Measurements from ENCODE around the gene CALB2.
"Not testable (repeated sequence)": the region's sequence is repeated elsewhere in the genome, so short reads cannot be mapped to it uniquely, and the experiment has no call there.

CALB2 gene

GRCh38 chr16:71352963-71353460 lies 5.5 kb upstream of the CALB2 start:
- no peak for DNase-seq (ENCODE audit: low read depth)

GRCh38 chr16:71353736-71354135 lies 4.8 kb upstream of the CALB2 start:
- no peak for DNase-seq (ENCODE audit: low read depth)

DNA sequence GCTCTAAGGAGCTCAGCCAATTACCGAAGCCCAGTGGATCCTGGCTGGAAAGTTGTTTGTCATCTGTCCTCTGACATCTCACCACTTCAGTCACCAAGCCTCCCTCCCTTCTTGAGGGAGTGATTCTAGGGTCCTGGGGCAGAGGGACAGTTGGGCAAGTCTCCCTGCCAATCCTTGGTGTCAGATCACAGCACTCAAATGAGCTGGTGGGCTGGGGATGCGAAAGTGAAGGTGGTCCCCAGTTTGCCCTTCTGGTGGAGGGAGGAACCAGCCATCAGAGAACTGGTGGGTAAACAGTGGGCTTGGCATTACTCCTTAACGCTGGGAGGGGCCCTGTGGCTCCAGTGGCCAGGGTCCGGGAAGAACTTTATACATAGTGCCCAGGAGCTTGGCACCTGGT lies 4.4 kb upstream of the CALB2 start:
- DNase-seq (ENCODE audit: low read depth): no peak

GRCh38 chr16:71356051-71356740 lies 2.3 kb upstream of the CALB2 start:
- DNase-seq (ENCODE audit: low read depth): no peak

DNA sequence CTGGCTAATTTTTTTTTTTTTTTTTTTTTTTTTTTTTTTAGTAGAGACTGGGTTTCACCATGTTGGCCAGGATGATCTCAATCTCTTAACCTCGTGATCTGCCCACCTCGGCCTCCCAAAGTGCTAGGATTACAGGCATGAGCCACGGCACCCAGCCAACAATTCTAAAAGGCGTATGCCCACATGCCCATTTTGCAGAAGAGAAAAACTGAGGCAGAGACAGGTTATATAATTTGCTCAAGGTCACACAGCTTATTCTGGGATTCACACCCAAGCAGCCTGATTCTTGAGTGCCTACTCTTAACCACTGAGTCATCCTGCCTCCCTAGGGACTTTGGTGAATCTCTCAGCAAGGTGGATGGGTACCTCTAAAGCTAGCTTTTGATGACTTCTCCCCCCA lies 1.6 kb upstream of the CALB2 start:
- DNase-seq (ENCODE audit: low read depth): not testable (repeated sequence)

- DNase-seq (ENCODE audit: low read depth): no peak
These were observed 842 bp upstream of the CALB2 start for GRCh38 chr16:71357681-71358080.

DNA sequence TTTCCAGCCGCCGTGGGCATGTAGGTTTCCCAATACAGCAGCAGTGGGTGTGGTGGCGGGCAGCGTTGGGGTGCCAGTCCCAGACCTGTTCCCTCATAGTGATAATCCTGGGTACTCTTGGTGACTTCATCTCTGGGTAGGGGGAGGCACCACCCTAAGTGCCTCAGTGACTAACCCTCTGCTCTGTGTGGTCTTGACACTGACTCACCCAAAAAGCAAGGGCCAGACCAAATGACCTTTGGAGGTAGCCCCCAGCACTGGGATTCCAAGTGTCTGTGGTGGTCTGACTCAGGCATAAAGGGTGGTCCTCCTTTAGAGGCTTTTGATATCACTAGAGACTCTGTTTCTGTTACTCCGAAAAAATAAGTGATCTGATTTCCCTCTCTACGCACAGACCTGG lies 908 bp downstream of the CALB2 start:
- DNase-seq (ENCODE audit: low read depth): no peak

- DNase-seq (ENCODE audit: low read depth): peak; percentile 72
These were observed 1.9 kb downstream of the CALB2 start for GRCh38 chr16:71360378-71360777.

DNA sequence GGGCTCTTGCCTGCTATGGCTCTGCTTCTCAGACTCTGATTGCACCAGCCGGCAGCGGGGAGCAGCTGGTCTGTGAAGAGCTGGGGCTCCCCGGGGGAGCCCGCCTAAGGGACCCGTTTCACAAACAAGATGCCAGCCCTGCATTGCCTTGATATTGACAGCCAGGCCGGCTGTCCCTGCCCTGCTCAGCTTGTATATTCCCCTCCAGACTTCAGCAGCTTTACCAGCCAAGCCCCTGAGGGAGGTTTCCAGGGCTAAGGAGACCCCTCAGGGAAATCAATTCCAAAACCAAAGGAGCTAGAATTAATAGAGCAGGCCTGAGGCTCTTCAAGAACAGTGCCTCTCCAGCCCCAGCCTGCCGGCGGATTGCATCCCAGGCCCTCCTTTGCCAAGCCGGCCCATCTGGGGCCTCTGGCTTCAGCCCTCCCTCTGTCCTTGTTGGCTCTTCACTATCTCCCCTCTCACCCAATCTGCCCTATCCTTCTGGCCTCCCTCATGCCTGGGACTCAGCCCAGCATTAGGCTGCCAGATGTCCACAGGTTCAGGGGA lies 5.7 kb downstream of the CALB2 start:
- no peak for DNase-seq (ENCODE audit: low read depth)

- DNase-seq (ENCODE audit: low read depth): no peak
These were observed 6.5 kb downstream of the CALB2 start for GRCh38 chr16:71365021-71365420.

DNA sequence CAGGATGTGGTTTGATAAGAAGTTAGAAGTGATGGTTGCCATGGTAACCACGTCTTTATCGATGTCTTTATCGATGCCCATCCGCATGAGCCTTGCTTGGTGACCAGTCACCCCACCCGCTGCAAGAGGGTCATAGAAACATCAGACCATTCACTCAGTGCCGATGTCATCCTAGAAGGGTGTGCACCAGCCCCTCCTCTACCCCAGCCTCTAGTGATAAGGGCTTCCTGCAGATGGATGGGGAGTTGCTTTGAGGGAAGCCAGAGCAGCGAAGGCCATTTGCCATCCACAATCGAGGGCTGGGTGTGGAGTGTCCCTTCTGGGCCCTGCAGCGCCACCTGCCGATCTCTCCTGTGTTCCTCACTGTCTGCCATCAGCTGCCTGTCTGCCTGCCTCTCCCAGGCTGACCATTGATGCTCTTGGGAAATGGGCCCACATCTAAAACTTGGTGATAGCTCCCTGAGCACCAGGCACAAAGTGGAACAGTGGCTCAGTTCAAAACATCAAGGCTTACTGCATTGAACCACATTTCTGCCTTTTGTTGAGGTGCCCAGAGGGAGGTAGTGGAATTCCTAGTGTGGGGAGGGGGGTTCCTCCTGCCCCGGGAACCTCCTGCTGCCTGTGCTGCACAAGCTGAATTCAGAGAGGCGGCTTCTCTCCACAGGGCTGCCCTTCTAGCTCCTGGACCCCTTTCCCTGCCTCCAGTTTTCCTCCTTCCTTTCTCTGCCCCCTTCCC lies 8.9 kb downstream of the CALB2 start:
- no peak for DNase-seq (ENCODE audit: low read depth)

- no peak for DNase-seq (ENCODE audit: low read depth)
These were observed 10.4 kb downstream of the CALB2 start for GRCh38 chr16:71368958-71369357.

GRCh38 chr16:71369494-71369893 lies 11.0 kb downstream of the CALB2 start:
- DNase-seq (ENCODE audit: low read depth): no peak

- no peak for DNase-seq (ENCODE audit: low read depth)
These were observed 12.7 kb downstream of the CALB2 start for GRCh38 chr16:71371237-71371636.

DNA sequence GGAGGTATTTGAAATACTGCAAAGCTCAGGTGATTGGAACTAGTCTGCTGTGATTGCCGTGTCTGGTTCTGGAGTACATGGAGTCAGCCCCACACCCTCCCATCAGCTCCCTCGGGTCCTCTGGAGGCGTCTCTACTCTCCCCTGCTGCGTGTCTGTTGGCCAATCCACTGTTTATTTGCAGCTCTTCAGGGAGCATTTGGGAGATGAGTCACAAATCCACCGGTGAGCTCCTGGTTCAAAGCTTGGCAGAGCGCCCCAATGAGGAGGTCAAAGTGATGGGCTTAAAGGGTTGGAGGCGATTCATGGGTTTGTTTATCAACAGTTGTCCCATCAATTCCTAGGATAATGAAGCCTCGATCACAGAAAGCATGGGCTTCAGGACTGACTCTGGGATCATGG lies 14.6 kb downstream of the CALB2 start:
- DNase-seq (ENCODE audit: low read depth): peak; percentile 21

DNA sequence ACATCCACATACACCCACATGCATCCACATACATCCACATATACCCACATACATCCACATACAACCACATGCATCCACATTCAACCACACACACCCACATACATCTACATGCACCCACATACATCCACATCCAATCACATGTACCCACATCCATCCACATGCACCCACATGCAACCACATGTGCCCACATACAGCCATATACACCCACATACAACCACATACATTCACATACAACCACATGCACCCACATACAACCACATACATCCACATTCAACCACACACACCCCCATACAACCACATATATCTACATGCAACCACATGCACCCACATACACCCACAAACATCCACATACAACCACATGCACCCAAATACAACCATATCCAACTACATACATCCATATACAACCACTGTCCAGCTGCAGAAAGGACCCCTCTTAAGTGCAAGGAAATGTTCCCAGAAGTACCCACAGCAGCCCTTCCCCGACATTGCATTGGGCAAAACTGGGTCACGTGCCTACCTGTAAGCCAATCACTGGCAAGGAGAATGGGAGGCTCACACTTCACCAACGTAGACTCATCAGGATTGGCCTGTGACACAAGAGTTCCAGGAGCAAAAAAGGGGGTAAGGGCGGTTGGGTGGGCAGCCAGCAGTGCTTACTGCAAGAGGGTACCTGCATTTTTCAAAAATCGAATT lies 18.1 kb downstream of the CALB2 start:
- DNase-seq (ENCODE audit: low read depth): no peak

DNA sequence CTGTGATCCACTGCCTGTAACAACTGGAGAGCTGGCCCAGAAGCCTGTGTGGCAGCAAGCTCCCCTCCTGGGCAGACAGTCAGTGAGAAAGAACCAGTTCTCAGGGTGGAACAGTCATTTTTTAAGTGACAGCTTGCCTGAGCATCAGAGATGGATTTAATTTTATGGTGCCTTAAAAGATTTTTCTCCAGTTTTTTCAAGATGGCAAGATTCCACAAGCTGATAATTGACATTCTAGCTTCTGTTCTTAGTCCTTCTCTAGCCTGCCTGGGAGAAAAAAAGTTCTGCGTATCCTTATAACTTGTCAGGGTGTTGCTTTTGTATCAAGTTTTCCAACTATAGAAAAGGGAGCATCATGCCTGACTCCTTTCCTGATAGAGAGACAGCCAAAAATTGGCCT lies 21.2 kb downstream of the CALB2 start:
- DNase-seq (ENCODE audit: low read depth): no peak

DNA sequence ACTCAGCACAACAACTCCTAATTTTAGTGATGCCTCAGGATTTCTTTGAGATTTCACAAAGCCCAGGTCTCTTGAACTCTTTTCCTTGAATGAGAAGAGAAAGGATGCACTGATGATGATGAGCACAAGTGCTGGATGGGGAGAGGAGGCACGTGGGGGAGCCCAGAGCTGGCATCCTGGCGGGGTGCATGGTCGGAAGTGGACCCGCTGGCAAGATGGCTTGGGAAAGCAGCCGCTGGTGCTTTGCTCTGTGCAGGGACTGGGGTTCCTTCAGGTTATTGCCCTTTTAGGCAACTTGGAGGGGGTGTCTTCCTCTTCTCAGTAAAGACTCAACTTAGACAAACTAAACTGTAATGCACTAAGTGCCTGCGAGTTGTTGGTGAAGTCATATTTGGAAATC lies 22.3 kb downstream of the CALB2 start:
- no peak for DNase-seq (ENCODE audit: low read depth)

DNA sequence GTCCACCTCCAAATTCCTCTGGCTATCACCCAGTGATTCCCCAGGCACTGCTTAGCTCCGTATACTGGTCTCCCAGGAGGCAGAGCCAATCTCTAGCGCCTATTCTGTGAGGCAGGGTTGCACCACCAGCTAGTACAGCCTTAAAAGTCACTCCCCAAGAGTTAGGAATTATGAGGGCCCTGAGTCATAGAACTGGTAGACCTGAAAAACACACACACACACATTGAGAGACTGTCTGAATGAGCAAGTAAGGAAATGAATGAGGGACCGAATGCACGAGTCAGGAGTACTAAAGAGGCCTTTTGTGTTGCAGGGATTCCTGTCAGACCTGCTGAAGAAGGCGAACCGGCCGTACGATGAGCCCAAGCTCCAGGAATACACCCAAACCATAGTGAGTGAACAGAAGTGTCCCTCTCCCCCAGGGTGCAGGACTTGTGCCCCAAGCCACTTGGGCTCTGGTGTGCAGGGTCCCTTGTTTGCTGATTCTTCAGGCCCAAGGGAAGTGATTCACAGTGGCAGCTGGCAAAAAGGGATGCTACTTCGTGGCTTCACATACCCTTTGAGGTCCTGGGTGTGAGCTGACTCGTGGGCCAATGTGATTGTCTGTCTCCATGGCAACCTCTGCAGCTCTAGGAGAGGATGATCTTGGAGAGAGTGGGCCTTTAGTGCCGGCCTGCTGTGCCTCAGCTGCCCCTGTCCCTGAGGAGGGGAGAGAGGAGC lies 24.7 kb downstream of the CALB2 start:
- no peak for DNase-seq (ENCODE audit: low read depth)

DNA sequence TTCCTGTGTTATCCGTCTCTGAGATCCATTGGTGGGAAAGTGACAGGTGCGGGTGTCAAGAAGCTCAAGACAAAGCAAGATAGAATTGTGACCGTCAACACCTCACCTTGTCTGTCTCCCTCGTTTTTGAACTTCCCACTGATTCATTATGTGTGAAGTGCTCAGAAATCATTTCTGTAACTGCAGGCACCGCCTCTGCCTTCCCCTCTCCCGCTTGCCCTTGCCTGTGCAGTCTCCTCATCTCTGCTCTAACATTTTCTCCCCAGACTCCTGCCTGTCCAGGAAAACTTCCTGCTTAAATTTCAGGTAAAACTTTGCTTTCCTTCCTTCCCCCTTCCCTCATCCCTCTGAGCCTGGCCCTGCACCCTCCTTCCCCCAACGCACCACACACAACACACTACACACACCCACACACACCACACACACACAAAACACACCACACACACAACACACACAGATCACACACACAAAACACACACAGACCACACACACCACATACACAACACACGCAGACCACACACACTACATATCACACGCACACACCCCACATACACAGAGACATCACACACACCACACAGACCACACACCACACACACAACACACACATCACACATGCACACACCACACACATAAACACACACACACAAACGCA lies 25.7 kb downstream of the CALB2 start:
- no peak for DNase-seq (ENCODE audit: low read depth)

DNA sequence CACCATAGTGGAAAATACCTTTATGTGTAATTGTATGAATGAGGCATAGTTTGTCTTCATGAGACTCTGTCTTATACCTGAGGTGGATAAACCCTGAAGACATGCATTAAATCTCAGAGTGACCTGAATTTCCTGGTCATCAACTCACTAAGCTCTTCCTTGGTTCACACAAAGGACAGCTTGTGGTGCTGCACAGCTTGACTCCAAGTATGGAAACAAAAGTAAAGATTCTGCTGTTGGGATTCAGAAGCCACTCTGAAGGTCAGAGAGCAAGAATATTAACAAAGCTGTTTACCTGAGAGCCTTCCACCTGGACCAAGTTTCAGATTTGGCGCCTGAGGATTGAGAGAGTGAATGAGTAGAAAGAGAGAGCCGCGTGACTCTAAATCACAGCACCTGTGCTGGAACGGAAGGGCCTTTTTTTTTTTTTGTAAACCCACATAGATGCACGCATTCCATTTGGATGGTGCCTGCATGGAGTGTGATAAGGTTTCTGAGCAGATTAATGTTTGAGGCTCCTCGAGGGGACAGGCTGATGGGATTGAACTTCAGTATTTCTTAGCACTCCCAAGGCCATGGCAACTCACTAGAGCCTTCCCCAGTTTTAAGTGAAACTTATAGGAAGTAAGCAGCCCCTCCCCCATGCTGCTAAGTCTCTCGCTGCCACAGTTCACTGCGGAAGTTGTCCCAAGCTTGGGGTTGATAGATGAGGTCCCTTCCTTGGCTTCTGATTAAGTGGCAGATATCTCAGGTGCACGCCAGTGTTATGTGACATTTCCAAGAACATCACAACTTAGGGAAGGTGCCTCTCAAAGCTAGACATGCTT lies 28.7 kb downstream of the CALB2 start:
- DNase-seq (ENCODE audit: low read depth): no peak
